GM21786 (cell line): ENCODE data around the gene MYH9.
A peak's percentile ranks its signal among the peaks of the same experiment; 100 is the strongest.
"Not testable (repeated sequence)": the region's sequence is repeated elsewhere in the genome, so short reads cannot be mapped to it uniquely, and the experiment has no call there.

Experiments used
- ATAC-seq: cut with Tn5 transposase; IDR thresholded peaks from one replicate; pipeline ENCODE4 v1.9.1; 2021; ENCODE audit not compliant: unreplicated experiment

The MYH9 gene

DNA sequence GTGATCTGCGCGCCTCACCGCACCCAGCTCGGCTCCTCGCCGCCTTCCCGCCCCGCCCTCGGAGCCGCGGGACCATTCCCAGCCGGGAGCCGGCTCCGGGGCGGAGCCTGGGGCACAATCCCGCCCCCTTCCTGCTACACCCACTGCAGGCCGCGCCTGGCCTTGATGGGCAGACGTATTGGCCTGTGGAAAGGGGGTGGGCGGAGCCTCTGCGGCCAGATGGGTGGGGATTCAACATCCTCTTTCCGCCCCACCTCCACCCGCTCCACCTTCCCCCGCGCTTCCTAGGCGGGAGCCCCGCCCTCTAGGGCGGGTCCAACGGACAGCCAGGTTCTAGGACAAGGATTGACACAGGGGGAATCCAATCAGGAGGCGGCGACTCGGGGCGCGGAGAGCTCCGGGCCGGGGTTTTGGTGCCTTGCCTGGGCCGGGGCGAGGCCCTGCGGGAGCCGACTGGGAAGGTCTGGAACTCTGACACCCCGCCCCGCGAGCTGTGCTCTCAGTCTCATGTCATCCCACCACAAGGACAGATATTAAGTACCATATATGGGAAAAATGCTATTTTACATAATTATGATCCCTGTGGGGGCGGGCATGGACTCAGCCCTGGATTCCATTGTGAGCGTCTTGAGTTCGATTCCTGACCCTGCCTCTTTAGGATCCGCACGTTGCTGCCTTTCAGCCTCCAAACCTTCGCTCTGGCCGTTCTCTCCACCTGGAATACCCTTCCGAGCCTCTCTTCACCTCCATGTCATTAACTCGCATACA, at the start of gene MYH9:
TSS of gene MYH9 (minus strand) at position 9 of the 768 bp plus-strand sequence. CDS start 38,731 bp downstream, outside the sequence.
- ATAC-seq, result peak; percentile 59

DNA sequence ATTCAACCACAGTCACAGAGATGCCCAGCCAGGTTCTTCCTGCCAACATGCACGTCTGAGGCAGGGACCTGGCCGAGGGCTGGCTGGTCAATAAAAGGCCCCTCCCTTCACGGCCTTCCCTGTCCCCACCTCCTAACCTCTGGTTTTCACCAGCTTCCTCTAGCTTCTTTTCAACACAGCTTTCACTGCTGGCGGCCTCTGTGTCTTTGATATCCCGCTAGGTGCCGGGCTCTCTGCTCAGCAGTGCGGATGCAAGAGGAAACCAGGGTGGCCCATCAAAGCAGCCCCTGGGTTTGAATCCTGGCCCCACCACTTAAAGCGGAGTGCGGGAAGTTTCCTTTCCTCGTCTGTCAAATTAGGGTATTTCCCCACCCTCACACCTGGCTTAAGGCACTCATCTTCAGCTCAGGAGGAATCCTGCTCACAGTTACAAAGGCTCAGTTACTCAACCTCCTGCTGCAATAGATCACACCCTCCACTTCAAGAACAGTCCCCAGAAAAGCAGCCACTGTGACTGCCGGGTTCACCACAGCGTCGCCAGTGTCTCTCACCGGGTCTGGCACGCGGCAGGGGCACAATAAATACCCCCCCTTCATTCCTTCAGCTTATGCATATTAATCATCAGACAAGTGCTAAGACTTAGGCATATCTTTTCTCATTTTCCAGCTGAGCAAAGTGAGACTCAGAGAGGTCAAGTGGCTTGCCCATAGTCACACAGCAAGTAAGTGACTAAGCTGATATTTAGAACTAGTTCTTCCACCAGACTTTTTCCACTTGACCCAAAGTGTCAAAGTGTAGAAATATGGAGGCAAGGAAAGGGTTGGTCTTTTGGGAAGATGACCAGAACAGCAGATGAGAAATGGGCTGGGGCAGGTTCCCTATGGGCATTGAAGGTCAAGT, 48.0 kb upstream of the MYH9 start:
- ATAC-seq, result no peak

DNA sequence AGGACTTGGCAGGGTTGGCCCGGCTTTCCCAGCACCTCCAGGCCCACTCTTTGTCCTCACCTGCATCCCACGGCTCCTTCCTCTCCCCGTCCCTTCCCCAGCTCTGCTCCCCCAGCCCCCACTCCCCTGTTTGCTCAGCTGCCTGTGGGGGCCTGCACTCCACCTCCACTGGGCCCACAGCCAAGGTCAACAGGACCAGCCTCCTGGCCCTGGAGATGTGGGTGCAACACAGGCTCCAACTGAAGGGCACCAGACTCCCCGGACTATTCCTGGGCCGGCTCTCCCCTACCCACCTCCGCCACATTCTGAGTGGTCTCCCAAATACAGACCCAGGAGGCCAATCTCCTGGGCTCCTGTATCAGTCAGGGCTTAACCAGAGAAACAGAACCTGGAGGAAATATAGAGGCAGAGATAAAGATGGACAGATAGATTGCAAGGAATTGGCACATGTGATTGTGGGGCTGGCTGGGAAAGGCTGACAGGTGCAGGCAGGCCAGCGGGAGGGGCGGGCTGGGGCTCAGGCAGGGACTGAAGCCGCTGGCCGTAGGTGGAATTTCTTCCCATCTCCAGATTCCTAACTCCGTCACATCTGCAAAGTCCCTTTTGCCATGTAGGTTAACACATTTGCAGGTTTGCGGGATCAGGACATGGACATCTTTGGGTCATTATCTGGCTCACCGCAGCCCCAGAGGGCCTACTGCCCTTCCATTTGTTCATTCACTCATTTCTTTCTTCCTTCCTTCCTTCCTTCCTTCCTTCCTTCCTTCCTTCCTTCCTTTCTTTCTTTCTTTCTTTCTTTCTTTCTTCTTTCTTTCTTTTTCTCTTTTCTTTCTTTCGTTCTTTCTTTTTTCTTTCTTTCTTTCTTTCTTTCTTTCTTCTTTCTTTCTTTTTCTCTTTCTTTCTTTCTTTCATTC, 45.8 kb upstream of the MYH9 start:
- ATAC-seq, result no peak

DNA sequence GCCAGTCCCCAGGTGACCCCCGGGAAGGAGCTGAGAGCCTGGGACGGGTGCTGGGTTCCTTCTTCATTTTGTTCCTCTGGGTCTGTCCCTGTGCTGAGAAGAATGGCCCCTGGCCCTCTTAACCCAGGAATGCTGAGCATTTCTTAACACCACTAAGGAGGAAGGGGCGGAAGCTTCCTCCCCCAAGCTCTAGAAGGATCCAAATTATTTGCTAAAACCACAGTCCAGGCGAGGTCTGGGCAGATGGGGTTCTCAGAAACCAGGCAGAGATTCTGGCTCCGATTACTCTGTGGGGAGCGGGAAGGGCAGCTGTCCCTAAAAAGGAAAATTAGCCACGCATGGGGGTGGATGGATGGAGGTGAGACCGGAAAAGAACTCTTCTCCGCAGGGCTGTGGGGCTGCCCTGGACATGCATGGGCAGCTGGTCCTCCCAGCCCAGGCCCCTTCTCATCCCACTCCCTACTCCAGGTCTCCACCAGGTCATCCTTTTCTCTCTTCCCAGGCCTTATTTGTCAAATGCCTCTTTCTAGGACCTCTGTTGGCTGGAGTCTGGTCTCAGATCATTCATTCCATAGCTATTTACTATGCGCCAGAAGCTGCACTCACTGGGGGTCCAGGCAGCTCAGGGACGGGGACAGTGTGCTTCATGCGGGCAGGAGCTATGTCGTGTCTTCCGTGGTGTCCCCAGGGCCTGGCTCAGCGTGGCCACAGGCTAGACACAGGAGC, 45.0 kb upstream of the MYH9 start:
- no peak for ATAC-seq

DNA sequence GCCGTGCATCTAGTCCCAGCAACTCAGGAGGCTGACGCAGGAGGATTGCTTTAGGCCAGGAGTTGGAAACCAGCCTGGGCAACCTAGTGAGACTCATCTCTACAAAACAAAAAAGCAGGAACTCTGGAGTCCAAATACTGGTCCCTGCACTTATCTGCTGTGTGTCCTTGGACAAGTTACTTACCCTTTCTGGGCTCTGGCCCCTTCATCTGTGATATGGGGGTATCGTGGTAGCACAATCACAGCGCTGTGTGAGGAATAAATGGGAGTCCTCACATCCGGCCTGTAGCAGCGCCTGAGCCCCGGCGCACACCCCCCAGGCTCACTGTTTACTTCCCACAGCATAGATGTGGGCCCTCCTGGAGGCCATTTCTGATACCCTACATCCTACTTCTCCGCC, 44.2 kb upstream of the MYH9 start:
- ATAC-seq, result no peak

DNA sequence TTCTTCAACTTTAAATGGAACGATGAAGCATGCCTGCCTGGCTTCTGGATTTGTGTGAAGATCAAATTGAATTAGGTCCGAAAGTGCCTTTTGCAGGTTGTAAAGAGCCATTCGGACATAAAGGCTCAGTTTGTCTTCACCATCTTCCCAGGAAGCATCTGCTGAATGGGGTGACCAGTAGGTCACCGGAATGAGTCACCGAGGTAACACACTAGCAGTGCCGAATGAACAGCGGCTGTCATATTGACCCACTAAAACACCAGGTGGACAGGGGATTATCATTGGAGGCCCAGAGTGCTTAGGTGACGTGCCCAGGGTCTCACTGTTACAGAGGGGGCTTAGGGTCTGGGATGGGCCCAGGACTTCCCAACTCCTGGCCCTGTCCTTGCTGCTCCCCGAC, 43.1 kb upstream of the MYH9 start:
- no peak for ATAC-seq

DNA sequence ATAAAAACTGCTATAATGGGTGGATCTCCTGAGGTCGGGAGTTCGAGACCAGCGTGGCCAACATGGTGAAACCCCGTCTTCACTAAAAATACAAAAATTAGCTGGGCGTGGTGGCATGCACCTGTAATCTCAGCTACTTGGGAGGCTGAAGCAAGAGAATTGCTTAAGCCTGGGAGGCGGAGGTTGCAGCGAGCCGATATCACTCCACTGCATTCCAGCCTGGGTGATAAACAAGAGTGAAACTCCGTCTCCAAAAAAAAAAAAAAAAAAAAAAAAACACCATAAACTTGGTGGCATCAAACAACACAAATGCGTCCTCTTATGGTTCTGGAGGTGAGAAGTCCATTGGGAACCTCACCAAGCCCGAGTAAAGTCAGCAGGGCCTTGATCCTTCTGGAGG, 40.2 kb upstream of the MYH9 start:
- ATAC-seq, result not testable (repeated sequence)

DNA sequence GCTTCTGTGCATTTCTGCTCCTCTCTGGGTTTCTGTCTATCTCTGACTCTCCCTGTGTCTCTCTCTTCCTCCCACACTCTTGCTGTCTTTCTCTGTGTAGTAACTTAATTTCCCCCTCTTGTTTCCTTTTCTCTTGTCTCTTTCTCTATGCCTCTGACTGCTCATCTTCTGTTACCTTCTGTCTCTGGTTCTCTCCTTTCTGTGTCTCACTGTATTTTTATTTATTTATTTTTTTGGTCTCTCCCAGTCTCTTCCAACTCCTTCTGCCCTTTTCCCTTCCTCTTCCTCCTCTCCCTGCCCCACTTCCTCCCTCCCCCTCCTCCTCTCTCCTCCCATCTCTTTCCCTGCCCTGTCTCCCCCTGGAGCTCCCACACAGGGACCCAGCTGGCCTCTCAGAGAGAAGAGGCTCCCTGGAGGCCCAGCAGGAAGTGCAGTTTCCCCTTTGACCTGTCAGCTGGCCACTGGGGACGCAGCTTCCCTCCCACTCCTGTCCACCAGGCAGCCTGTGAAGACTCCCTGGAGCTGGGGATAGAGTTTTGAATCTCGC, 38.3 kb upstream of the MYH9 start:
- no peak for ATAC-seq

DNA sequence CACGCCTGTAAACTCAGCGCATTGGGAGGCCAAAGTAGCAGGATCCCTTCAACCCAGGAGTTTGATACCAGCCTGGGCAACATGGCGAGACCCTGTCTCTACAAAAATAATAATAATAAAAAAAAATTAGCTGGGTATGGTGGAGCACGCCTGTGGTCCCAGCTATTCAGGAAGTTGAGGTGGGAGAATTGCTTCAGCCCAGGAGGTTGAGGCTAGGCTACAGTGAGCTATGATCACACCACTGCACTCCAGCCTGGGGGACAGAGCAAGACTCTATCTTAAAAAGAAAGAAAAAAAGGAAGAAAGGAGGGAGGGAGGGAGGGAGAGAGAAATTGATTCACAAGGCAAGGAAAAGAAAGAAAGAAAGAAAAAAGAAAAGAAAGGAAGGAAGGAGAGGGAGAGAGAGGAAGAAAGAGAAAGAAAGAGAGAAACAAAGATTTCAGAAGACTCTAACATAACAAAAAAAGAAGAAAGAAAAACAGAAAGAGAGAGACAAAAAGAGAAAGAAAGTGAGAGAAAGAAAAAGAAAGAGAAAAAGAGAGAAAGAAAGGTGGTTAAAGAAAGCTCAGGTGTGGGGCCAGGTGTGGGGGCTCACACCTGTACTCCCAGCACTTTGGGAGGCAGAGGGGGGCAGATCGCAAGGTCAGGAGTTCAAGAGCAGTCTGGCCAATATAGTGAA, 37.3 kb upstream of the MYH9 start:
- ATAC-seq, result no peak

DNA sequence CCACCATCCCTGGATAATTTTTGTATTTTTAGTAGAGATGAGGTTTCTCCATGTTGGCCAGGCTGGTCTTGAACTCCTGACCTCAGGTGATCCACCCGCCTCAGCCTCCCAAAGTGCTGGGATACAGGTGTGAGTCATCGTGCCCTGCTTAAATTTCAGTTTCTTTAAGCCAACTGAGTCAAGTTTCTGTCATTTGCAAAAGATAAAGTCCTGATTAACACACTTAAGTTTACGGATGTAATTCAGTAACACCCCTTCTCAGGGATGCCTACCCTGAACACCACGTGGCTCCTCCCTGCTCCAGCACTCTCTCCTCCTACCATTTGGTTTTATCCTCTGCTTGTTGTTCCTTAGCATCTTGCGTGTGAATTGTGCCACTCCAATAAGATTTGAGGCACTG, 36.7 kb upstream of the MYH9 start:
- ATAC-seq, result not testable (repeated sequence)

DNA sequence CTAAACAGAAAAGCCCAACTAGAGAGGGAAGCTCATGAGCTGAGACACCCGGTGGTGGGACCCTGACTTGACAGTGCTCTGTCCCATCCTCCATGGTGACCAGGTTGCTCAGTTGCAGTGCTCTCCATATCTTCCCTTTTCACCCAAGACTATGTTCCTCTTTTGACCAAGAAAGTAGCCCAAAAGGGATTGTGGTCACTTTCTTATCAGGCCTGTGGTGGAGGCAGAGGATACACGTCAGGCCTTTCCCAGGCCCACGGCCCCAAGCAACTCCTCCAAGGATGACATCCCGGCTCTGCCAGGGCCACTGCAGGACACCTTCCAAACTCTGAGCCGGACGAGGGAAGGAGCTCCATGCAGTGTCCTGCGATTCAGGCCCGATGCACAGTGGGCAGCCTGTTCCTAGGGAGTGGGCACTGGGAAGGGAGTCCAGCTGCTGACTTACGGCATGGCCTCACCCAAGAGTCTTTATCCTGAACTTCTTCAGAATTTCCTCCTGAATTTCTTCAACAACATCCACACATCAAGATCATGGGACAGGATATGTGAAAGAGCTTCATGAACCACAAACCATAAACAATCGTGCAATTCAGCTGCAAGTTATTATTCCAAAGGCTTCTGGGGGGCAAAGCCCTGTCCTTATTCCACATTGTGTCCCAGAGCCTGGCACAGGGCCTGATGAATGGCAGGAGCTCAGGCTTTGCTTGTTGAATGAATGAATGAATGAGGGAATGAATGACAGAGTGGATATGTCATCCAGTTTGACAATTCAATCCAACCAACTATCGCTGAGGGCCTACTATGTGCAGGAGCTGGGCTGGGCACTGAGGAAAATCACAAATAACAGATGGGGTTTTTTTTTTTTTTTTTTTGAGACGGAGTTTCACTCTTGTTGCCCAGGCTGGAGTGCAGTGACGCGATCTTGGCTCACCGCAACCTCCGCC, 36.0 kb upstream of the MYH9 start:
- ATAC-seq, result no peak

DNA sequence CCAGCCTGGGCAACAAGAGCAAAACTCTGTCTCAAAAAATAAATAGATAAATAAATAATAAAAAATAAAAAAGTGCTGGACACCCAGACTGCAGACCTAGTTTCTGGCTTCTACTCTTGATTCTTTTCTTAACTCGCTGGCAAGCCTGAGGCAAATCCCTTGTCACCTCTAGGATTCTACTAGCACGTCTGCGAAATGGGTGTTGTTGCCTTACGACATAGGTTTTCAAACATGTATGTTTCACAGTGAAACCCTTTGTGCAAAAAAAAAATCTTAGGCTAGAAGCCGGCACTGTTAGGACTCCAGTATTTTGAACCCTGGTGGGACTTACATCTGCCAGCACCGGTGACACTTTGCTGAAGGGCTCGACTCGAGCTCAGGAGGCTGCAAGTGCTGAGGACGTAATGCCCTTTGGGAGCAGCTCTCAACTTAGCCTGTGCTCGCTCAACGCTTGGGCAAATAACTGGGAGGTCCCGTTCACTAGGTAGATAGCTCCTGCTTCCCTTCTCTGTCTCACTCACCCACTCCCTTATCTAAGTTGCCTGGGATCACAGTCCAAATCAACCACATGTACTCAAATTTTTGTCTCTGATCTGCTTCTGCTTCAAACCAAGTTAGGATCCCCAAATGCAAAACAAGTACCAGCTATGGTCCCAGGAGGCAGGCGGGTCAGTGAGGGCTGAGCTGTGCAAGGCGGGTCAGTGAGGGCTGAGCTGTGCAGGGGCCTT, 34.7 kb upstream of the MYH9 start:
- ATAC-seq, result no peak

DNA sequence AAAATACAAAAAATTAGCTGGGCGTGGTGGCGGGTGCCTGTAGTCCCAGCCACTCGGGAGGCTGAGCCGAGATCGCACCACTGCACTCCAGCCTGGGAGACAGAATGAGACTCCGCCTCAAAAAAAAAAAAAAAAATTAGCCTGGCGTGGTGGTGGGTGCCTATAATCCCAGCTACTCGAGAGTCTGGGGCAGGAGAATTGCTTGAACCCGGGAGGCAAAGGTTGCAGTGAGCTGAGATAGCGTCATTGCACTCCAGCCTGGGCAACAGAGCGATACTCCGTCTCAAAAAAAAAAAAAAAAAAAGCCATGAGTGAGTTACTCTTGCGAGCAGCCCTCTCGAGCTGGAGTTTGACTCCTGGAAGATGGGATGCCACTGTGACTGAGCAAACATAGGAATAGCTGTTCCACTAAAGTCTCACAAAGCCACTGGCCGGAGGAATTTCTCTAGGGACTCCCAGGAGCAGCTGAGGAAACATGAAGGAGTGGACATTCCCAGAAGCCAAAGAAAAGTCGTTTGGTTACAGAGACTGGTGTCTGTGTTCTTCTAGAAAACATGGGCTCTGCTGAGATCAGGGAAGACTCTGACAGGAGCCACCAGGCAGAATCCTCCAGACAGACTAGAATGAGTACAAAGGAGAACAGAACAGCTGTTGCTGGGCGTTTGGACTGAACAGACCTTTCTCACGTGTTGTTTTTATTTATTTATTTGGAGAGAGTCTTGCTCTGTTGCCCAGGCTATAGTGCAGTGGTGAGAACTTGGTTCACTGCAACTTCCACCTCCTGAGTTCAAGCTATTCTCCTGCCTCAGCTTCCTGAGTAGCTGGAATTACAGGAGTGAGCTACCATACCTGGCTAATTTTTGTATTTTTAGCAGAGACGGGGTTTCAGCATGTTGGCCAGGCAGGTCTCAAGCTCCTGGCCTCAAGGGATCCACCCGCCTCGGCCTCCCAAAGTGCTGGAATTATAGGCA, 32.4 kb upstream of the MYH9 start:
- ATAC-seq, result no peak

DNA sequence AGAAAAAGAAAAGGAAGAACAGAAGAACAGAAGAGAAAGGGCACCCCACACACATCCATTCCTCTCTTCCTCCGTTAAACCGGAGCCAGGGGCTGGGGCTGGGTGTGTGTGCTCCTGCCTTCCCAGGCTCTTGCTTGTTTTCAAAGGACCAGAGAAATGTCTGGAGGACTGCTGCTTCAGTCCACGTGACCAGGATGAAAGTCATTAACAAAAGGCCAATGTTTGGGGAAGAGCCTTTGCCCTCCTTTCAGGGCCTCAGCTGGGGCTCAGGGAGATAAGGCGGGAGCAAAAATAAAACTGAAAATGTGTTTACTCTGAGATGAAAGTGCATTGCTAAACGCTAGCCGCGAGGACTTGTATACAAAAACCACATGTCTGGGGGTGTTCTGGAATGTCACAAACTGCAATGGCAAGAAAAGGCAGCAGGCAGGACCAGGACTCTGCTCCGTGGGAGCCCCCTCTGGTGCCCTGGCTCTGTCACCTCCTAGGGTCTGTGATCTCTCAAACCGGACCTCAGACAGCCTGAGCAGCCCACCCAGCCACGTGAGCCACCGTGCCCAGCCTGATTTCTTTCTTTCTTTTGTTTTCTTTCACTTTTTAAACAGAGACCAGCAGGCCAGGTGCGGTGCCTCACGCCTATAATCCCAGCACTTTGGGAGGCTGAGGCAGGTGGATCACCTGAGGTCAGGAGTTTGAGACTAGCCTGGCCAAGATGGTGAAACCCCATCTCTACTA, 31.6 kb upstream of the MYH9 start:
- ATAC-seq, result no peak

DNA sequence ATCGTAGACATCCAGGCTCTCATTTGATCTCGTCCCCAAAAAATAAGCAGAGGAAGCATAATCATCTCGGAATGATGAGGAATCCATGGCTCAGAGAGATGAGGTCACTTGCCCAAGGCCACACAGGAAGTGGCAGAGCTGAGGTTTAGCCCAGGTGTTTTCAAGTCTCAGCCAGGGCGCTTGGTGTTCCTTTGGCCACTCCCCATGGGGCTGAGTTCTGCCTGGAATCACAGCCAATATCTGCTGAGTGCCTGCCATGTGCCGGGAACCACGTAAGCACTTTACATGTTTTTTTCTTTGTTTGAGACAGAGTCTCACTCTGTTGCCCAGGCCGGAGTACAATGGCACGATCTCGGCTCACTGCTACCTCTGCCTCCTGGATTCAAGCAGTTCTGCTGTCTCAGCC, 29.5 kb upstream of the MYH9 start:
- ATAC-seq, result no peak
